Kidney (tissue), 14 donors: ENCODE measurements around the gene NHLH2. TPM values are rescaled to one million over a fixed set of nuclear protein-coding genes. Genes with fewer than 3 reads are reported as not detected.

Source experiments
- DNase-seq, 5 donors: peaks; one replicate each; pipeline ENCODE4 v3.0.0-alpha.2; 2013 to 2020
- FAIRE-seq: peaks from 2 replicates; lab custom pipeline; 2012; peaks lifted over from hg19 to GRCh38; lab: Jason Lieb, UNC
- H3K27ac ChIP-seq, 2 donors: one replicate each; pipeline ENCODE4 v1.7.0; 2013; ENCODE audit warnings: low read depth in 2 of 2, low read length in 2 of 2, inconsistent platforms in 1 of 2
- H3K27me3 ChIP-seq: one replicate; pipeline ENCODE4 v1.7.1; 2013; ENCODE audit warnings: low read length, inconsistent platforms; ENCODE audit not compliant: control insufficient read depth, insufficient read depth
- H3K36me3 ChIP-seq, 3 donors: one replicate each; pipeline versions ENCODE4 v1.7.0 to v1.7.1; 2013; ENCODE audit warnings: low read length in 3 of 3, control low read depth in 1 of 3, inconsistent platforms in 1 of 3; ENCODE audit not compliant: insufficient read depth in 3 of 3, control insufficient read depth in 2 of 3
- H3K4me1 ChIP-seq, 3 donors: one replicate each; pipeline versions ENCODE4 v1.7.0 to v1.7.1; 2013; ENCODE audit warnings: low read length in 3 of 3, inconsistent platforms in 1 of 3, low read depth in 1 of 3; ENCODE audit not compliant: control insufficient read depth in 2 of 3, insufficient read depth in 2 of 3
- H3K4me3 ChIP-seq, 3 donors: one replicate each; pipeline versions ENCODE4 v1.7.0 to v1.8.1; 2013; ENCODE audit warnings: low read length in 3 of 3, control low read depth in 1 of 3, inconsistent platforms in 1 of 3
- H3K9ac ChIP-seq, 3 donors: one replicate each; pipeline versions ENCODE4 v1.7.0 to v1.7.1; 2013; ENCODE audit warnings: low read length in 3 of 3, control low read depth in 1 of 3, inconsistent platforms in 1 of 3
- H3K9me3 ChIP-seq, 3 donors: one replicate each; pipeline versions ENCODE4 v1.7.0 to v1.7.1; 2013; ENCODE audit warnings: low read length in 3 of 3, control low read depth in 1 of 3, inconsistent platforms in 1 of 3; ENCODE audit not compliant: control insufficient read depth in 2 of 3, insufficient read depth in 1 of 3
- intact Hi-C: fragments of 100-400 bp; cut with DNase I; formaldehyde crosslinking; loops from one replicate; pipeline ENCODE4 v1.11.1; 2022
- polyA plus RNA-seq: library from polyadenylated mRNA; stranded (reverse); fragments of 350-450 nt; fragmentation: Illumina TruSeq; extraction: RNeasy Lipid Tissue Mini Kit (QIAGEN cat#74804); gene quantifications from one replicate; pipeline ENCODE4 v1.2.3, GENCODE V29; 2014; ENCODE audit warnings: low read depth, low replicate concordance; ENCODE audit not compliant: insufficient read depth
- total RNA-seq: library from RNA; stranded (reverse); fragmentation: NEBNext Ultra II Directional; extraction: Animal tissue kit (Norgen Biotek cat#: 25700); gene quantifications from one replicate; pipeline ENCODE4 v1.2.1, GENCODE V29; 2021
- TF ChIP-seq, protein P1 (sequence below): IDR thresholded peaks from 3 replicates; pipeline ENCODE4 v1.5.1; 2012; ENCODE audit warnings: mild to moderate bottlenecking, moderate library complexity, borderline replicate concordance; ENCODE audit not compliant: insufficient read depth; ENCODE audit errors: extremely low read depth
- donor health status: control.
- donor health status: control.
- donor health status: control.
- donor health status: control.
- donor health status: control.
- donor health status: DM: yes; HTN: yes; CAD: no.
- donor health status: Normal renal cell carcinoma (clear cell type).

The NHLH2 gene
- total and polyA plus RNA-seq, 2 donors from 2014 or later = not detected

GRCh38 chr1:115810609-115811008 is 30.3 kb downstream of the NHLH2 start:
- TF ChIP-seq, protein P1, sequence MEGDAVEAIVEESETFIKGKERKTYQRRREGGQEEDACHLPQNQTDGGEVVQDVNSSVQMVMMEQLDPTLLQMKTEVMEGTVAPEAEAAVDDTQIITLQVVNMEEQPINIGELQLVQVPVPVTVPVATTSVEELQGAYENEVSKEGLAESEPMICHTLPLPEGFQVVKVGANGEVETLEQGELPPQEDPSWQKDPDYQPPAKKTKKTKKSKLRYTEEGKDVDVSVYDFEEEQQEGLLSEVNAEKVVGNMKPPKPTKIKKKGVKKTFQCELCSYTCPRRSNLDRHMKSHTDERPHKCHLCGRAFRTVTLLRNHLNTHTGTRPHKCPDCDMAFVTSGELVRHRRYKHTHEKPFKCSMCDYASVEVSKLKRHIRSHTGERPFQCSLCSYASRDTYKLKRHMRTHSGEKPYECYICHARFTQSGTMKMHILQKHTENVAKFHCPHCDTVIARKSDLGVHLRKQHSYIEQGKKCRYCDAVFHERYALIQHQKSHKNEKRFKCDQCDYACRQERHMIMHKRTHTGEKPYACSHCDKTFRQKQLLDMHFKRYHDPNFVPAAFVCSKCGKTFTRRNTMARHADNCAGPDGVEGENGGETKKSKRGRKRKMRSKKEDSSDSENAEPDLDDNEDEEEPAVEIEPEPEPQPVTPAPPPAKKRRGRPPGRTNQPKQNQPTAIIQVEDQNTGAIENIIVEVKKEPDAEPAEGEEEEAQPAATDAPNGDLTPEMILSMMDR = no peak
- Histone ChIP-seq H3K9ac (no peak overlapping the region), H3K4me3 (no peak overlapping the region), H3K27me3 (no peaks in the 10 kb centered on the region), H3K27ac (no peak overlapping the region), H3K9me3 (no peaks in the 10 kb centered on the region), H3K4me1 (no peaks in the 10 kb centered on the region), H3K36me3 (no peaks in the 10 kb centered on the region)
- no peak for FAIRE-seq
- no peak for DNase-seq
- intact Hi-C loops = no loop called here

- TF ChIP-seq, protein P1 = no peak
- DNase-seq (no peak), FAIRE-seq (no peak)
- Histone ChIP-seq H3K9me3 (no peaks in the 10 kb centered on the region), H3K27me3 (no peaks in the 10 kb centered on the region), H3K36me3 (no peaks in the 10 kb centered on the region), H3K4me3 (no peak overlapping the region), H3K9ac (no peak overlapping the region), H3K4me1 (no peaks in the 10 kb centered on the region), H3K27ac (no peak overlapping the region)
- intact Hi-C loops = loop anchor here (10.0 kb wide), 1 partner anchor 175 kb away; no protein-coding TSS in a partner anchor
Observed at GRCh38 chr1:115809847-115810246, 31.1 kb downstream of the NHLH2 start.

GRCh38 chr1:115809076-115809475 is 31.9 kb downstream of the NHLH2 start:
- TF ChIP-seq, protein P1 = no peak
- Histone ChIP-seq H3K4me1 (no peaks in the 10 kb centered on the region), H3K9me3 (no peaks in the 10 kb centered on the region), H3K9ac (no peak overlapping the region), H3K27ac (no peak overlapping the region), H3K36me3 (no peaks in the 10 kb centered on the region), H3K27me3 (no peaks in the 10 kb centered on the region), H3K4me3 (no peak overlapping the region)
- no peak for DNase-seq
- intact Hi-C loops = loop anchor here (10.0 kb wide), 1 partner anchor 176 kb away; no protein-coding TSS in a partner anchor
- no peak for FAIRE-seq

DNA sequence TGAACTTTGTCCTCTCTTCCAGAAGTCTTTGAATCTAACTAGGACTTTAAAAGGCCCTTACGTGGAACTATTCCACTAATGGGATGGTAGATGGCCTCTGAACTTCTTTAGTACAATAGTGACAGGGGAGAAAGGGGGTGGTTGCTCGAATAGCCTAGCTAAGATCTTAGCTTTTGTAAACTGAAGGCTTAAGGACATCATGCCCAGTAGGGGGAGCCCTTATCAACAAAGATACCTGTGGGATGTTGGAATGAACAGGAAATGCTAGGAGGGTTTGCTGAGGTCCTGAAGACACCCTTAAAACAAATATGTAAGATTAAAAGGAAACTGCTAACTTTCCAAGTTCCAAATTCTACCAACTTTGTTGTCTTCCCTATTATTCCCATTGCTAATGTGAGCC is 33.2 kb downstream of the NHLH2 start:
- Histone ChIP-seq H3K4me3 (no peak overlapping the region), H3K9ac (no peak overlapping the region), H3K9me3 (no peaks in the 10 kb centered on the region), H3K27me3 (no peaks in the 10 kb centered on the region), H3K36me3 (no peaks in the 10 kb centered on the region), H3K27ac (no peak overlapping the region), H3K4me1 (no peaks in the 10 kb centered on the region)
- TF ChIP-seq, protein P1 = peak; percentile 62
- DNase-seq (peak in 4 of 5 donors; percentile 48 to 84 (median 72)), FAIRE-seq (no peak)
- intact Hi-C loops = loop anchor here (10.0 kb wide), 1 partner anchor 177 kb away; no protein-coding TSS in a partner anchor
